ENCODE measurements around the gene KLF3. TPM values are rescaled to one million over a fixed set of nuclear protein-coding genes. Genes with fewer than 3 reads are reported as not detected.

KLF3 gene
- total RNA-seq, 1 experiment from 2014 or later = 14.6 TPM

GRCh38 chr4:38681281-38681991, 17.4 kb downstream of the KLF3 start:
- Histone ChIP-seq H3K27me3 (ENCODE audit: low read length) (no peaks in the 10 kb centered on the region), H3K27ac (ENCODE audit: low read length) (no peak overlapping the region), H3K4me1 (ENCODE audit: insufficient read depth, low read length) (no peaks in the 10 kb centered on the region), H3K79me2 (ENCODE audit: low read length) (peaks cover 70% of the 10 kb centered on the region), H3K9me2 (replicated peaks; ENCODE audit: low read length) (no peaks in the 10 kb centered on the region), H4K20me1 (ENCODE audit: low read length) (peaks cover 22% of the 10 kb centered on the region; the same call in 1 of the 2 replicates), H2AFZ (ENCODE audit: low read length) (no peak overlapping the region), H3K36me3 (ENCODE audit: low read depth, low read length) (peaks cover 19% of the 10 kb centered on the region; the same call in 1 of the 2 replicates), H3K9me3 (ENCODE audit: low read length) (no peaks in the 10 kb centered on the region), H3K4me3 (ENCODE audit: low read length) (no peak overlapping the region), H3K9ac (ENCODE audit: low read length) (no peak overlapping the region), H3F3A (ENCODE audit: low read length, unreplicated experiment) (no peaks in the 10 kb centered on the region), H3K4me2 (ENCODE audit: low read length) (no peak overlapping the region)
- intact Hi-C loops (cut with micrococcal nuclease) = no loop called here
- TSS peak; percentile 25 for BruUV-seq (replicated peaks)
- no peak for DNase-seq
- CTCF ChIA-PET = no interaction called here
- POLR2A ChIA-PET (ENCODE audit: unreplicated experiment) = no interaction called here
- TF ChIP-seq, protein P1, sequence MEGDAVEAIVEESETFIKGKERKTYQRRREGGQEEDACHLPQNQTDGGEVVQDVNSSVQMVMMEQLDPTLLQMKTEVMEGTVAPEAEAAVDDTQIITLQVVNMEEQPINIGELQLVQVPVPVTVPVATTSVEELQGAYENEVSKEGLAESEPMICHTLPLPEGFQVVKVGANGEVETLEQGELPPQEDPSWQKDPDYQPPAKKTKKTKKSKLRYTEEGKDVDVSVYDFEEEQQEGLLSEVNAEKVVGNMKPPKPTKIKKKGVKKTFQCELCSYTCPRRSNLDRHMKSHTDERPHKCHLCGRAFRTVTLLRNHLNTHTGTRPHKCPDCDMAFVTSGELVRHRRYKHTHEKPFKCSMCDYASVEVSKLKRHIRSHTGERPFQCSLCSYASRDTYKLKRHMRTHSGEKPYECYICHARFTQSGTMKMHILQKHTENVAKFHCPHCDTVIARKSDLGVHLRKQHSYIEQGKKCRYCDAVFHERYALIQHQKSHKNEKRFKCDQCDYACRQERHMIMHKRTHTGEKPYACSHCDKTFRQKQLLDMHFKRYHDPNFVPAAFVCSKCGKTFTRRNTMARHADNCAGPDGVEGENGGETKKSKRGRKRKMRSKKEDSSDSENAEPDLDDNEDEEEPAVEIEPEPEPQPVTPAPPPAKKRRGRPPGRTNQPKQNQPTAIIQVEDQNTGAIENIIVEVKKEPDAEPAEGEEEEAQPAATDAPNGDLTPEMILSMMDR (conservative IDR thresholded peaks at IDR 0.05; ENCODE audit: low read depth, low read length) = no peak
- TF ChIP-seq EZH2 (IDR thresholded peaks at IDR 0.05; ENCODE audit: low read length, unreplicated experiment) (no peak), EZH2phosphoT487 (IDR thresholded peaks at IDR 0.05; ENCODE audit: borderline replicate concordance, low read length) (no peak)
- ATAC-seq = no peak

- ChIA-PET CTCF (interaction anchor here (0.7 kb wide), 1 partner anchor 501 kb away, joined by 5 read pairs; no protein-coding TSS in a partner anchor), POLR2A (ENCODE audit: unreplicated experiment) (no interaction called here)
- no TSS peak for BruUV-seq (replicated peaks)
- no peak for ATAC-seq
- intact Hi-C loops (cut with micrococcal nuclease) = no loop called here
- no peak overlapping the region for H3K4me3 ChIP-seq (ENCODE audit: low read length)
- no peaks in the 10 kb centered on the region for H3K9me2 ChIP-seq (replicated peaks; ENCODE audit: low read length)
- H3K36me3 ChIP-seq (ENCODE audit: low read depth, low read length) = peaks cover 19% of the 10 kb centered on the region; the same call in 1 of the 2 replicates
- no peaks in the 10 kb centered on the region for H3K4me1 ChIP-seq (ENCODE audit: insufficient read depth, low read length)
- H2AFZ ChIP-seq (ENCODE audit: low read length) = no peak overlapping the region
- no peaks in the 10 kb centered on the region for H3F3A ChIP-seq (ENCODE audit: low read length, unreplicated experiment)
- H3K79me2 ChIP-seq (ENCODE audit: low read length) = peaks cover 66% of the 10 kb centered on the region
- H3K9me3 ChIP-seq (ENCODE audit: low read length) = no peaks in the 10 kb centered on the region
- no peak overlapping the region for H3K9ac ChIP-seq (ENCODE audit: low read length)
- TF ChIP-seq EZH2 (IDR thresholded peaks at IDR 0.05; ENCODE audit: low read length, unreplicated experiment) = no peak
- peaks cover 28% of the 10 kb centered on the region; the same call in 1 of the 2 replicates for H4K20me1 ChIP-seq (ENCODE audit: low read length)
- H3K27ac ChIP-seq (ENCODE audit: low read length) = no peak overlapping the region
- no peak for DNase-seq
- H3K27me3 ChIP-seq (ENCODE audit: low read length) = no peaks in the 10 kb centered on the region
- H3K4me2 ChIP-seq (ENCODE audit: low read length) = no peak overlapping the region
Observed at GRCh38 chr4:38682336-38682735, 18.3 kb downstream of the KLF3 start.

DNA sequence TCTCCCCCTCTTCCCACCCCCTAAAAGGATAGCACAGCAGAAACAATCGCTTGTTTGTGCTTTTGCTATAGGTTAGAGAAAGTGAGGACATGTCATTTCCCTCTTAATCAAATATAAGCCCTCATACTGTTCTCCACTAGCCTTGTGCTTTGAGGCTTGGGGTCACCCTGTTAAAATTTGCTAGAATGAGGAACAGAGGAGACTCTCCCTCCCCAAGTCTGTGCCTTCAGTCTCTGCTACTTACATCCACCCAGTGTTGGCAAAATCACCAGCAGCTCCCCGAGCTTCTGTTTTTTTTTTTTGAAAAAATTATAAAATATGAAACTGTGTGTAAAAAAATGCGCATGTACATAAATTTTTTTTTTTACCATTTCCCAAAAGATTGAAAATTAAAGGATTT, 19.3 kb downstream of the KLF3 start:
- Histone ChIP-seq H3K27ac (ENCODE audit: low read length) (no peak overlapping the region), H3K9ac (ENCODE audit: low read length) (no peak overlapping the region), H3K36me3 (ENCODE audit: low read depth, low read length) (peaks cover 25% of the 10 kb centered on the region), H3K4me3 (ENCODE audit: low read length) (no peak overlapping the region), H3K4me1 (ENCODE audit: insufficient read depth, low read length) (no peaks in the 10 kb centered on the region), H4K20me1 (ENCODE audit: low read length) (peaks cover 25% of the 10 kb centered on the region; the same call in 1 of the 2 replicates), H3K9me3 (ENCODE audit: low read length) (no peaks in the 10 kb centered on the region), H2AFZ (ENCODE audit: low read length) (no peak overlapping the region), H3K27me3 (ENCODE audit: low read length) (no peaks in the 10 kb centered on the region), H3K4me2 (ENCODE audit: low read length) (no peak overlapping the region), H3K79me2 (ENCODE audit: low read length) (peaks cover 57% of the 10 kb centered on the region), H3F3A (ENCODE audit: low read length, unreplicated experiment) (no peaks in the 10 kb centered on the region), H3K9me2 (replicated peaks; ENCODE audit: low read length) (no peaks in the 10 kb centered on the region)
- intact Hi-C loops (cut with micrococcal nuclease) = no loop called here
- BruUV-seq (replicated peaks) = no TSS peak
- POLR2A ChIA-PET (ENCODE audit: unreplicated experiment) = no interaction called here
- CTCF ChIA-PET = no interaction called here
- no peak for ATAC-seq
- DNase-seq = no peak
- TF ChIP-seq EZH2phosphoT487 (IDR thresholded peaks at IDR 0.05; ENCODE audit: borderline replicate concordance, low read length) (no peak), EZH2 (IDR thresholded peaks at IDR 0.05; ENCODE audit: low read length, unreplicated experiment) (no peak)
- TF ChIP-seq, protein P1 (conservative IDR thresholded peaks at IDR 0.05; ENCODE audit: low read depth, low read length) = no peak
